Liver (tissue), 9 donors: ENCODE measurements around the gene C10orf95. TPM values are rescaled to one million over a fixed set of nuclear protein-coding genes. Genes with fewer than 3 reads are reported as not detected.

Experiments used
- DNase-seq: peaks from one replicate; pipeline ENCODE4 v3.0.0-alpha.2; 2017; ENCODE audit warnings: low spot score
- H3K27ac ChIP-seq, 2 donors: one replicate each; pipeline ENCODE4 v1.7.0; 2013; ENCODE audit warnings: inconsistent platforms in 2 of 2, low read length in 2 of 2, control low read depth in 1 of 2, low read depth in 1 of 2, mild to moderate bottlenecking in 1 of 2
- H3K27me3 ChIP-seq, 4 donors: one replicate each; pipeline versions ENCODE4 v1.6.1 to v1.7.0; 2013; ENCODE audit warnings: low read length in 3 of 4, inconsistent platforms in 1 of 4, mild to moderate bottlenecking in 1 of 4, moderate library complexity in 1 of 4; ENCODE audit not compliant: control insufficient read depth in 4 of 4, insufficient read depth in 4 of 4
- H3K36me3 ChIP-seq, 4 donors: one replicate each; pipeline versions ENCODE4 v1.6.1 to v1.7.0; 2013; ENCODE audit warnings: low read length in 3 of 4, mild to moderate bottlenecking in 3 of 4, low read depth in 1 of 4, moderate library complexity in 1 of 4; ENCODE audit not compliant: control insufficient read depth in 4 of 4, insufficient read depth in 3 of 4
- H3K4me1 ChIP-seq, 4 donors: one replicate each; pipeline versions ENCODE4 v1.6.1 to v1.7.0; 2013; ENCODE audit warnings: low read length in 3 of 4, mild to moderate bottlenecking in 3 of 4, moderate library complexity in 1 of 4; ENCODE audit not compliant: control insufficient read depth in 4 of 4, insufficient read depth in 4 of 4
- H3K4me3 ChIP-seq, 3 donors: one replicate each; pipeline versions ENCODE4 v1.6.1 to v1.7.0; 2013; ENCODE audit warnings: low read length in 3 of 3, control low read depth in 1 of 3, low read depth in 1 of 3, mild to moderate bottlenecking in 1 of 3
- H3K9ac ChIP-seq, 2 donors: one replicate each; pipeline ENCODE4 v1.7.0; 2013; ENCODE audit warnings: low read length in 2 of 2, mild to moderate bottlenecking in 2 of 2, moderate library complexity in 2 of 2, control low read depth in 1 of 2, low read depth in 1 of 2
- H3K9me3 ChIP-seq, 4 donors: one replicate each; pipeline versions ENCODE4 v1.6.1 to v1.7.0; 2013; ENCODE audit warnings: low read length in 3 of 4; ENCODE audit not compliant: control insufficient read depth in 4 of 4
- CTCF ChIP-seq: fragments of 150-350 bp; IDR thresholded peaks from 2 replicates; pipeline ENCODE4 v1.5.1; 2017; ENCODE audit warnings: improper control_type of control experiment, low read depth, low read length; ENCODE audit not compliant: missing input control
- EGR1 ChIP-seq, 2 donors: IDR thresholded peaks; 2 replicates each; pipeline ENCODE4 v1.6.1; 2016 to 2018; ENCODE audit warnings: antibody characterized with exemption in 2 of 2, low read depth in 2 of 2
- FOXA1 ChIP-seq: IDR thresholded peaks from 2 replicates; pipeline ENCODE4 v1.6.1; 2016; ENCODE audit warnings: antibody characterized with exemption
- FOXA2 ChIP-seq: IDR thresholded peaks from 2 replicates; pipeline ENCODE4 v1.6.1; 2016; ENCODE audit warnings: antibody characterized with exemption
- GABPA ChIP-seq, 2 donors: IDR thresholded peaks in 1 of 2; conservative IDR thresholded peaks in 1 of 2; 2 replicates each; pipeline ENCODE4 v1.6.1; 2016; ENCODE audit warnings: antibody characterized with exemption in 2 of 2, mild to moderate bottlenecking in 1 of 2, moderate library complexity in 1 of 2
- HNF4A ChIP-seq, 2 donors: conservative IDR thresholded peaks; 2 replicates each; pipeline ENCODE4 v1.6.1; 2016; ENCODE audit warnings: antibody characterized with exemption in 2 of 2, mild to moderate bottlenecking in 2 of 2
- HNF4G ChIP-seq: IDR thresholded peaks from 2 replicates; pipeline ENCODE4 v1.6.1; 2016; ENCODE audit warnings: antibody characterized with exemption
- JUND ChIP-seq, 2 donors: IDR thresholded peaks; 2 replicates each; pipeline ENCODE4 v1.6.1; 2016; ENCODE audit warnings: antibody characterized with exemption in 2 of 2
- MAX ChIP-seq: IDR thresholded peaks from 2 replicates; pipeline ENCODE4 v1.6.1; 2016; ENCODE audit warnings: antibody characterized with exemption
- NR2F2 ChIP-seq: IDR thresholded peaks from 2 replicates; pipeline ENCODE4 v1.6.1; 2016; ENCODE audit warnings: antibody characterized with exemption
- RAD21 ChIP-seq, 2 donors: IDR thresholded peaks; 2 replicates each; pipeline ENCODE4 v1.6.1; 2016; ENCODE audit warnings: antibody characterized with exemption in 2 of 2, mild to moderate bottlenecking in 2 of 2
- RXRA ChIP-seq, 2 donors: IDR thresholded peaks; 2 replicates each; pipeline ENCODE4 v1.6.1; 2017 to 2018; ENCODE audit warnings: antibody characterized with exemption in 2 of 2, mild to moderate bottlenecking in 1 of 2
- SP1 ChIP-seq: IDR thresholded peaks from 2 replicates; pipeline ENCODE4 v1.6.1; 2018; ENCODE audit warnings: antibody characterized with exemption, mild to moderate bottlenecking
- TAF1 ChIP-seq: conservative IDR thresholded peaks from 2 replicates; pipeline ENCODE4 v1.6.1; 2016; ENCODE audit warnings: antibody characterized with exemption, mild to moderate bottlenecking
- YY1 ChIP-seq: IDR thresholded peaks from 2 replicates; pipeline ENCODE4 v1.6.1; 2016; ENCODE audit warnings: antibody characterized with exemption, mild to moderate bottlenecking
- ZBTB33 ChIP-seq: IDR thresholded peaks from 2 replicates; pipeline ENCODE4 v1.6.1; 2016; ENCODE audit warnings: antibody characterized with exemption
- WGBS: extraction: QIAGEN DNeasy Blood & Tissue Kit; methylation state at CpG from one replicate; pipeline ENCODE4 v1.1.7; 2013; 5-methylcytosine and 5-hydroxymethylcytosine counted together
- polyA plus RNA-seq, 2 donors: library from polyadenylated mRNA; stranded (reverse) in 1 of 2; unstranded in 1 of 2; fragments of 200-250 nt in 1 of 2; fragments of >200 nt in 1 of 2; fragmentation: Nextera tagmentation in 1 of 2; extraction: Ambion mirVana in 1 of 2; gene quantifications; one replicate each; pipeline versions ENCODE4 v1.2.1 to v1.2.3, GENCODE V29; 2013 to 2015
- total RNA-seq, 2 donors: library from RNA; depleted of rRNA; stranded (reverse); fragments of >200 nt; gene quantifications; one replicate each; pipeline ENCODE4 v1.2.3, GENCODE V29; 2014
- TF ChIP-seq, protein P1 (sequence below): IDR thresholded peaks from 2 replicates; pipeline ENCODE4 v1.6.1; 2016; ENCODE audit warnings: antibody characterized with exemption
- TF ChIP-seq, protein P2 (sequence below): IDR thresholded peaks from 2 replicates; pipeline ENCODE4 v1.6.1; 2016; ENCODE audit warnings: antibody characterized with exemption, mild to moderate bottlenecking
- donor health status: healthy.
- donor health status: healthy.
- donor health status: healthy.
- donor health status: healthy.
- donor health status: healthy.

C10orf95 gene
- total and polyA plus RNA-seq, 4 donors, result 0.09 to 0.24 TPM; not detected in 2

GRCh38 chr10:102403115-102403514 is 48.2 kb downstream of the C10orf95 start:
- Histone ChIP-seq H3K27me3 (peaks cover 0 to 5% (median 0%) of the 10 kb centered on the region in 4 donors), H3K36me3 (peaks cover 0 to 20% (median 2%) of the 10 kb centered on the region in 4 donors), H3K9me3 (no peaks in the 10 kb centered on the region), H3K4me1 (peaks cover 0 to 16% (median 7%) of the 10 kb centered on the region in 4 donors), H3K27ac (no peak overlapping the region), H3K4me3 (no peak overlapping the region), H3K9ac (no peak overlapping the region)
- WGBS, result 93% methylated on average over 13 of the region's 13 CpGs
- DNase-seq, result no peak
- no peak for TF ChIP-seq FOXA1
- TF ChIP-seq ZBTB33, result no peak

DNA sequence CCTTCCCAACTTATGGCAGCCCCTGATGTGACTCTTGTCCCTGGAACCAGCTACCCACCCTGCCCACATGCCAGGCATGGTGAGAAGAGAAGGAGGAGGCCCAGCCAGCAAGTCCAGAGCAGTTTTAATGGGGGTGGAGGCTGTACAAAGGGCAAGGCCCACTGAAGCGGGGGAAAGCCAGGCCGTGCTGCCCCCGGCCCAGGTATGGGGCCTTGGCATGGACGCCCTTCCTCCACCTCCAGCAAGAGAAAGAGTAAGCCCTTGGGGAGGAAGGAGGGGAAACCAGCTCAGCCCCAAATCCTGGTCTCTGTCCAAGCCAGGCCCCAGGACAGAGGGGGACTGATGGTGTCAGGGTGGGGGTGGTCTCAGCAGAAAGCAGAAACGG is 48.8 kb downstream of the C10orf95 start:
- H3K27me3 ChIP-seq, result peaks cover 0 to 1% (median 0%) of the 10 kb centered on the region in 4 donors
- H3K9ac ChIP-seq, result no peak overlapping the region
- H3K36me3 ChIP-seq, result peaks cover 0 to 25% (median 3%) of the 10 kb centered on the region in 4 donors
- H3K9me3 ChIP-seq, result no peaks in the 10 kb centered on the region
- H3K27ac ChIP-seq, result no peak overlapping the region
- H3K4me1 ChIP-seq, result peaks cover 0 to 16% (median 7%) of the 10 kb centered on the region in 4 donors
- no peak for TF ChIP-seq HNF4G
- TF ChIP-seq ZBTB33, result no peak
- TF ChIP-seq RAD21 (IDR thresholded peaks at IDR 0.05), result no peak
- no peak for TF ChIP-seq TAF1
- no peak for TF ChIP-seq SP1
- no peak for TF ChIP-seq FOXA2
- no peak for TF ChIP-seq EGR1 (IDR thresholded peaks at IDR 0.05; ENCODE audit: low read depth in 2 of 2)
- no peak for TF ChIP-seq JUND (IDR thresholded peaks at IDR 0.05)
- TF ChIP-seq FOXA1, result no peak
- TF ChIP-seq, protein P1, sequence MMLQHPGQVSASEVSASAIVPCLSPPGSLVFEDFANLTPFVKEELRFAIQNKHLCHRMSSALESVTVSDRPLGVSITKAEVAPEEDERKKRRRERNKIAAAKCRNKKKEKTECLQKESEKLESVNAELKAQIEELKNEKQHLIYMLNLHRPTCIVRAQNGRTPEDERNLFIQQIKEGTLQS, result no peak
- no peak for TF ChIP-seq CTCF
- TF ChIP-seq HNF4A (conservative IDR thresholded peaks at IDR 0.05), result no peak
- TF ChIP-seq YY1, result no peak
- TF ChIP-seq GABPA (IDR thresholded peaks at IDR 0.05 in 1 of 2, conservative IDR thresholded peaks at IDR 0.05 in 1 of 2), result no peak
- TF ChIP-seq MAX, result no peak
- no peak for TF ChIP-seq RXRA (IDR thresholded peaks at IDR 0.05)
- TF ChIP-seq, protein P2, sequence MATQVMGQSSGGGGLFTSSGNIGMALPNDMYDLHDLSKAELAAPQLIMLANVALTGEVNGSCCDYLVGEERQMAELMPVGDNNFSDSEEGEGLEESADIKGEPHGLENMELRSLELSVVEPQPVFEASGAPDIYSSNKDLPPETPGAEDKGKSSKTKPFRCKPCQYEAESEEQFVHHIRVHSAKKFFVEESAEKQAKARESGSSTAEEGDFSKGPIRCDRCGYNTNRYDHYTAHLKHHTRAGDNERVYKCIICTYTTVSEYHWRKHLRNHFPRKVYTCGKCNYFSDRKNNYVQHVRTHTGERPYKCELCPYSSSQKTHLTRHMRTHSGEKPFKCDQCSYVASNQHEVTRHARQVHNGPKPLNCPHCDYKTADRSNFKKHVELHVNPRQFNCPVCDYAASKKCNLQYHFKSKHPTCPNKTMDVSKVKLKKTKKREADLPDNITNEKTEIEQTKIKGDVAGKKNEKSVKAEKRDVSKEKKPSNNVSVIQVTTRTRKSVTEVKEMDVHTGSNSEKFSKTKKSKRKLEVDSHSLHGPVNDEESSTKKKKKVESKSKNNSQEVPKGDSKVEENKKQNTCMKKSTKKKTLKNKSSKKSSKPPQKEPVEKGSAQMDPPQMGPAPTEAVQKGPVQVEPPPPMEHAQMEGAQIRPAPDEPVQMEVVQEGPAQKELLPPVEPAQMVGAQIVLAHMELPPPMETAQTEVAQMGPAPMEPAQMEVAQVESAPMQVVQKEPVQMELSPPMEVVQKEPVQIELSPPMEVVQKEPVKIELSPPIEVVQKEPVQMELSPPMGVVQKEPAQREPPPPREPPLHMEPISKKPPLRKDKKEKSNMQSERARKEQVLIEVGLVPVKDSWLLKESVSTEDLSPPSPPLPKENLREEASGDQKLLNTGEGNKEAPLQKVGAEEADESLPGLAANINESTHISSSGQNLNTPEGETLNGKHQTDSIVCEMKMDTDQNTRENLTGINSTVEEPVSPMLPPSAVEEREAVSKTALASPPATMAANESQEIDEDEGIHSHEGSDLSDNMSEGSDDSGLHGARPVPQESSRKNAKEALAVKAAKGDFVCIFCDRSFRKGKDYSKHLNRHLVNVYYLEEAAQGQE, result no peak
- no peak for TF ChIP-seq NR2F2
- H3K4me3 ChIP-seq, result no peak overlapping the region
- WGBS, result 95% methylated on average over 5 of the region's 5 CpGs
- no peak for DNase-seq
